AG09309 (cell line): ENCODE results near the gene YBEY.

ENCODE experiments used
- DNase-seq: peaks from one replicate; pipeline ENCODE4 v3.0.0-alpha.2; 2010; ENCODE audit warnings: low read depth
- H3K4me3 ChIP-seq: 2 replicates; pipeline ENCODE4 v1.5.1; 2011; ENCODE audit warnings: mild to moderate bottlenecking, low read depth, low read length, moderate library complexity; ENCODE audit not compliant: control insufficient read depth
- TF ChIP-seq, protein P1 (sequence below): IDR thresholded peaks from 2 replicates; pipeline ENCODE4 v1.5.1; 2011; ENCODE audit warnings: mild to moderate bottlenecking, low read depth, low read length, inconsistent platforms; ENCODE audit not compliant: insufficient read depth, control insufficient read depth; ENCODE audit errors: missing control alignments

Gene YBEY

DNA sequence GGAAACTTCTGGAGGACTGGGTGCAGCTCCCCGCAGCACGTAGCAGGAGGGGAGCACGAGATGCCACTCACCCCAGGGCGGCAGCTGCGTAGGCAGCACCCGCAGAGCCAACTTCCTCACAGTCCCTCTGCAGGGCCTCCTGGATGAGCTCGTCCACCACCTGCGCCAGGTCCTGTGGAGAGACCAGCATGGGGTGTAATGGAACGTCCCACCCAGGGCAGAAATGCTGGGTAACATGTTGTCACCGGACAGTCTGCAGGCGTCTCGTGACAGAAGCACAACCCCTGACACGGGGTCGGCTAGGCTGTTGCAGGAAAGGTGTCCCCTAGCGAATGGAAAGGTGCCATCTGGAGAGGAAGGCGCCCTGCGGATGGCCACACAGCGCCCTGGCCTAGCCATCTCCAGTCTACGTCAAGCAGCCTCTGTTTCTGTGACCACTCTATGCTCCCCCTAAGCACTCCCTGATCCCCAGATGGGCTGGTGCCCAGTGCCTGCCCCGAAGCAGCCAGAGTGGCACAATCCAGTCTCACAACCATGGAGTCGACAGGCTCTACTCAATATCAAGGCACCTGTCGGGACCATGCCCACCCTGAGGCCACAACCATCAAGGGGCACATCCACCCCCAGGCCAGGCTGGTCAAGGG, 22.0 kb upstream of the YBEY start:
- no peak overlapping the region for H3K4me3 ChIP-seq
- TF ChIP-seq, protein P1, sequence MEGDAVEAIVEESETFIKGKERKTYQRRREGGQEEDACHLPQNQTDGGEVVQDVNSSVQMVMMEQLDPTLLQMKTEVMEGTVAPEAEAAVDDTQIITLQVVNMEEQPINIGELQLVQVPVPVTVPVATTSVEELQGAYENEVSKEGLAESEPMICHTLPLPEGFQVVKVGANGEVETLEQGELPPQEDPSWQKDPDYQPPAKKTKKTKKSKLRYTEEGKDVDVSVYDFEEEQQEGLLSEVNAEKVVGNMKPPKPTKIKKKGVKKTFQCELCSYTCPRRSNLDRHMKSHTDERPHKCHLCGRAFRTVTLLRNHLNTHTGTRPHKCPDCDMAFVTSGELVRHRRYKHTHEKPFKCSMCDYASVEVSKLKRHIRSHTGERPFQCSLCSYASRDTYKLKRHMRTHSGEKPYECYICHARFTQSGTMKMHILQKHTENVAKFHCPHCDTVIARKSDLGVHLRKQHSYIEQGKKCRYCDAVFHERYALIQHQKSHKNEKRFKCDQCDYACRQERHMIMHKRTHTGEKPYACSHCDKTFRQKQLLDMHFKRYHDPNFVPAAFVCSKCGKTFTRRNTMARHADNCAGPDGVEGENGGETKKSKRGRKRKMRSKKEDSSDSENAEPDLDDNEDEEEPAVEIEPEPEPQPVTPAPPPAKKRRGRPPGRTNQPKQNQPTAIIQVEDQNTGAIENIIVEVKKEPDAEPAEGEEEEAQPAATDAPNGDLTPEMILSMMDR, result no peak
- no peak for DNase-seq

DNA sequence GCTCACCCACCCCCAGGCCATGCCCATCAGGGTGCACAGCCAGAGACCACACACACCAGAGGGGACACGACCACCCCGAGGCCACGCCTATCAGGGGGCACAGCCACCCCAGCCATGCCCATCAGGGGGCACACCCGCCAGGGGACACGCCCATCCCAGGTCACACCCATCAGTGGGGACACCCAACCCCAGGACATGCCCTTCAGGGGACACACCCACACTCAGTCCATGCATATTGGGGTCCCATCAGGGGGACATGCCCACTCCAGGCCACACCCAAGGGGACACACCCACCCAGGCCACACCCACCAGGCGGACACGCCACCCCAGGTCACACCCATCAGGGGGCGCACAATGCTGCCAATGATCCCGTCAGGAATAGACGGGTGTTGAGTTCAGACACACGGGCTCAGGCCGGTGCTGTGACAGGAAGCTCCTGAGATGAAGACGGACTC, 21.4 kb upstream of the YBEY start:
- no peak for DNase-seq
- TF ChIP-seq, protein P1, result no peak
- no peak overlapping the region for H3K4me3 ChIP-seq

DNA sequence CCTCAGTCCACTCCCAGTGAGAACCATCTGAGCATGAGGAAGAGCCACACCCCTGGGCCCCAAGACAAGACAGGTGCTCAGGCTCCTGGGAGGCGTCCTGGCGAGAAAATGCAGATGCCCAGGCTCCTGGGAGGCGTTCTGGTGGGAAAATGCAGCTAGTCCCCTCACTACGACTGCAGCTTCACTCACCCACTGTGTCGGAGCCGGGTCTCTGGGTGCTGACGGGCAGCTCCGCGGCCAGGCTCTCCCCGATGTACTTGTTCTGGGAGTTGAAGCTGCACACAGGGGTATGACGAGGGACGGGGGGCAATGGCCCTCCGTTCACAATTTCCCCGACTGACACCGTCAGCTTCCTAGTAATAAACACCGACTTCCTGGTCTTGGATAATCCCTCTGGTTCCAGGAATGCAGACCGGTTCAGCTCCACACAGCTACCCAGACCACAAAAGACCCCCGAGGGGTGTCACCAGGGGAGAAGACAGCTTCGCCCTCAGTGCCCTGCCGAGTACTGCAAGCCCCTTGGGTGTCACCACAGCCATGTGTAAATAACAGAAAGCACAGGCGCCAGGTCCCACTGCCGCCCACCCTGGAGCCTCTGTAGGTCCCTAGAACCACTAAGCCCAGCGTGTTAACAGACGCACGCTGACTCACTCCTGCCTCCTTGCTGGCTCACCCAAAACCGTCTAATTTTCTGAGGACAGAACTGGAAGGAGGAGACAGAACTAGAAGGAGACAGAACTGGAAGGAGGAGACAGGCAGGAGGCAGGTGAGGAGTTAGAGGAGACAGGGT, 20.2 kb upstream of the YBEY start:
- no peak for DNase-seq
- no peak overlapping the region for H3K4me3 ChIP-seq
- TF ChIP-seq, protein P1, result no peak

DNA sequence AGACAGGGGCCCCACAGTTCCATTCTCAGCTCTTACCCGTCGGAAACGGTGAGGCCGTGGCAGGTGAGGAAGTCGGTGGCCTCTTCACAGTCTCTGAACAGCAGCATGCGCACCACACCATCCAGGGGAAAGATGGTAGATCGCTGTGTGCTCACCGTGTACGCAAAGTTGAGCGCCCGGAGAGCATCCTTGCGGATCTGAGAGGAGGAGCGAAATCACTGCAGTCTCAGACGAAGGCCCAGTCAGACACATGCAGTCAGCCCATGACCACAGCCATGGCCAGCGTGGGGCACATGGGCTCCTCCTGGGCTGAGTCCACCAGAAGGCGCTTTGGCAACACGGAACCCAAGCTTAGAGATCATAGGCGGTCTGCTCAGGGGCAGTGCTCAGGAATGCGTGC, 19.2 kb upstream of the YBEY start:
- no peak overlapping the region for H3K4me3 ChIP-seq
- TF ChIP-seq, protein P1, result no peak
- DNase-seq, result no peak

DNA sequence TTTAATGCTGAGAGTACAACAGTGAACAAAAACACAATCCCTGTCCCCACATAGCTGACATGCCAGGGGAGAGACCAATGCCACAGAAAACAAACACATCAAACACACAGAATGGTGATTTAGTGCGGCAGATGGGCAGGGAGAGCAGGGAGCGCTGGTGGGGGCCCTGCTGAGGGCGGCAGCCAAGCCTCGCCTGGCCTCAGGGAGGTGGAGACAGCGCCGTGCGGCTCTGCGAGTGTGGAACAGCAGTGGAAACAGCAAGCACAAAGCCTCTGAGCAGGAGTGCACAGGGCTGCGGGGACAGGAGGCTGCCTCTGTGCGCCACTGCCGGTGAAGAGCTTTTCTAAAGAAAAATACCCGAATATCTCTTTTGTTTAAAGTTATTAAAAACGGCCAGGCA, 17.8 kb upstream of the YBEY start:
- H3K4me3 ChIP-seq, result no peak overlapping the region
- TF ChIP-seq, protein P1, result no peak
- DNase-seq, result no peak

DNA sequence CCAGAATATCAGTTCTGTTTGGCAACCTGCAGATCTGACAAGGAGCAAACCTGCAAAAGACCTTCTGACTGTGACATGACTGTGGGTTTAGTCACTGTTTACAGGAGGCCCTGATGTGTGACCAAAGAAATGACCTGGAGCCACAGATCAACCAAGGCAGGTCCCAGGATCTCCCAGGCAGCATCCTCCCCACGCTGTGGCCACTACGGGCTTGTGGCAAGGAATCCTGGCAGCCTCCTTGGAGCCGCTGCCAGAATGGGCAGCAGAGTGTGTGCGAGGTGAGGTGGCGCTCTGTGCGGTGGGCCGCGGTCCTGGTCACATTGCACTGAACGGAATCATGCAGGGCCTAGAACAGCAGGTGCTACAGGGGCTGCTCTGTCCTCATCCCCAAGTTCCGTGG, 16.7 kb upstream of the YBEY start:
- no peak for DNase-seq
- TF ChIP-seq, protein P1, result no peak
- H3K4me3 ChIP-seq, result no peak overlapping the region
